GM12872 (cell line): ENCODE measurements around the gene TMEM229A.

ENCODE experiments used
- TF ChIP-seq, protein P1 (sequence below): IDR thresholded peaks from 3 replicates; pipeline ENCODE4 v1.5.1; 2011; ENCODE audit warnings: low read depth, mild to moderate bottlenecking, low read length, moderate library complexity; ENCODE audit not compliant: insufficient read depth

The TMEM229A gene

DNA sequence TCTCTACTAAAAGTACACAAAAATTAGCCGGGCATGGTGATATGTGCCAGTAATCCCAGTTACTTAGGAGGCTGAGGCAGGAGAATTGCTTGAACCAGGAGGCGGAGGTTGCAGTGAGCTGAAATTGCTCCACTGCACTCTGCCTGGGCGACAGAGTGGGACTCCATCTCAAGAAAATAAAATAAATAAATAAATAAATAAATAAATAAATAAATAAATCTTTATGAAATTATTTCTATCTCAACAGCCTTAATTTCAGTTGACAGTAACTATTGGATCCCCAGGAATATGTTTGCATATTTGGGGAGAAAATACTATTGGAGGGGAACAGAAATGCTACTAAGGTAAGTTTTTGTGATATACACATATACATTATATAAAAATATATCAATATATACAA lies 20.0 kb downstream of the TMEM229A start:
- TF ChIP-seq, protein P1, sequence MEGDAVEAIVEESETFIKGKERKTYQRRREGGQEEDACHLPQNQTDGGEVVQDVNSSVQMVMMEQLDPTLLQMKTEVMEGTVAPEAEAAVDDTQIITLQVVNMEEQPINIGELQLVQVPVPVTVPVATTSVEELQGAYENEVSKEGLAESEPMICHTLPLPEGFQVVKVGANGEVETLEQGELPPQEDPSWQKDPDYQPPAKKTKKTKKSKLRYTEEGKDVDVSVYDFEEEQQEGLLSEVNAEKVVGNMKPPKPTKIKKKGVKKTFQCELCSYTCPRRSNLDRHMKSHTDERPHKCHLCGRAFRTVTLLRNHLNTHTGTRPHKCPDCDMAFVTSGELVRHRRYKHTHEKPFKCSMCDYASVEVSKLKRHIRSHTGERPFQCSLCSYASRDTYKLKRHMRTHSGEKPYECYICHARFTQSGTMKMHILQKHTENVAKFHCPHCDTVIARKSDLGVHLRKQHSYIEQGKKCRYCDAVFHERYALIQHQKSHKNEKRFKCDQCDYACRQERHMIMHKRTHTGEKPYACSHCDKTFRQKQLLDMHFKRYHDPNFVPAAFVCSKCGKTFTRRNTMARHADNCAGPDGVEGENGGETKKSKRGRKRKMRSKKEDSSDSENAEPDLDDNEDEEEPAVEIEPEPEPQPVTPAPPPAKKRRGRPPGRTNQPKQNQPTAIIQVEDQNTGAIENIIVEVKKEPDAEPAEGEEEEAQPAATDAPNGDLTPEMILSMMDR: no peak

GRCh38 chr7:124009321-124009720 lies 23.5 kb downstream of the TMEM229A start:
- TF ChIP-seq, protein P1: no peak

- TF ChIP-seq, protein P1: no peak
These were observed 33.2 kb downstream of the TMEM229A start for GRCh38 chr7:123999703-124000102.

DNA sequence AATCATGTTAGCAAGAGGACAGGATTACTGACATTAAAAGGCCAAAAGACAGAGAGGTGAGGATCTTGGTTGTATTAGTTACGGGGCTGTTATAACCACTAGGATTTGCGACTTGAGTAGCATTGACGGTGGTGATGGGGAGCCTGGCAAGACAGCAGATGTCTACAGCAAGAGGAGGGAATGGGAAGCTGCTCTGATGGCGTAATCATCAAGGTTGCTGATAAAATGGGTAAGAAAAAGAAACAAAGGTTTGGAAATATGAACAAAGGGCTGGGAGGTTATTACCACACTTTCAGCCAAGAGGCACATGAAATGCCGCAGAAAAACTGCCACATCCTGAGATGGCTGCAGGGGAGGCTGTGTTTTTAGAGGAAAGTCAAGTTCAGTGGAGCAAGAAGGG lies 33.9 kb downstream of the TMEM229A start:
- TF ChIP-seq, protein P1: no peak

GRCh38 chr7:123996327-123996625 lies 36.6 kb downstream of the TMEM229A start:
- TF ChIP-seq, protein P1: no peak

GRCh38 chr7:123995617-123996326 lies 37.1 kb downstream of the TMEM229A start:
- TF ChIP-seq, protein P1: no peak

GRCh38 chr7:123994449-123994848 lies 38.4 kb downstream of the TMEM229A start:
- TF ChIP-seq, protein P1: no peak
